Parathyroid adenoma (tissue), 2 donors: Measurements from ENCODE around the gene SYNPO2.

Experiments
- H2AFZ ChIP-seq: fragments of 300-600 bp; sonication (generic); one replicate; pipeline ENCODE4 v1.7.0; 2017; ENCODE audit warnings: antibody characterized with exemption, mild to moderate bottlenecking
- H3K27ac ChIP-seq: fragments of 300-600 bp; sonication (generic); one replicate; pipeline ENCODE4 v1.7.0; 2017
- H3K27me3 ChIP-seq: fragments of 300-600 bp; sonication (generic); one replicate; pipeline ENCODE4 v1.7.0; 2017; ENCODE audit warnings: low read length; ENCODE audit not compliant: control insufficient read depth, insufficient read depth
- H3K36me3 ChIP-seq: fragments of 300-600 bp; sonication (generic); one replicate; pipeline ENCODE4 v1.7.0; 2017; ENCODE audit warnings: low read length; ENCODE audit not compliant: control insufficient read depth, insufficient read depth
- H3K4me1 ChIP-seq: fragments of 300-600 bp; sonication (generic); one replicate; pipeline ENCODE4 v1.7.0; 2017; ENCODE audit warnings: control low read depth
- H3K4me2 ChIP-seq: fragments of 300-600 bp; sonication (generic); one replicate; pipeline ENCODE4 v1.7.0; 2017; ENCODE audit warnings: low read length
- H3K4me3 ChIP-seq: fragments of 300-600 bp; sonication (generic); one replicate; pipeline ENCODE4 v1.7.0; 2017; ENCODE audit warnings: low read depth, low read length
- H3K79me2 ChIP-seq: fragments of 300-600 bp; sonication (generic); one replicate; pipeline ENCODE4 v1.7.0; 2017; ENCODE audit warnings: control low read depth
- H3K9ac ChIP-seq: fragments of 300-600 bp; sonication (generic); one replicate; pipeline ENCODE4 v1.7.0; 2017; ENCODE audit warnings: mild to moderate bottlenecking
- H3K9me3 ChIP-seq: fragments of 300-600 bp; sonication (generic); one replicate; pipeline ENCODE4 v1.7.0; 2017; ENCODE audit warnings: low read length; ENCODE audit not compliant: control insufficient read depth
- TF ChIP-seq, protein P1 (sequence below): fragments of 300-600 bp; sonication (generic); IDR thresholded peaks from one replicate; pipeline ENCODE4 v1.7.0; 2017; ENCODE audit warnings: antibody characterized with exemption, mild to moderate bottlenecking
- donor health status: primary hyperparathyroidism.

Gene SYNPO2

DNA sequence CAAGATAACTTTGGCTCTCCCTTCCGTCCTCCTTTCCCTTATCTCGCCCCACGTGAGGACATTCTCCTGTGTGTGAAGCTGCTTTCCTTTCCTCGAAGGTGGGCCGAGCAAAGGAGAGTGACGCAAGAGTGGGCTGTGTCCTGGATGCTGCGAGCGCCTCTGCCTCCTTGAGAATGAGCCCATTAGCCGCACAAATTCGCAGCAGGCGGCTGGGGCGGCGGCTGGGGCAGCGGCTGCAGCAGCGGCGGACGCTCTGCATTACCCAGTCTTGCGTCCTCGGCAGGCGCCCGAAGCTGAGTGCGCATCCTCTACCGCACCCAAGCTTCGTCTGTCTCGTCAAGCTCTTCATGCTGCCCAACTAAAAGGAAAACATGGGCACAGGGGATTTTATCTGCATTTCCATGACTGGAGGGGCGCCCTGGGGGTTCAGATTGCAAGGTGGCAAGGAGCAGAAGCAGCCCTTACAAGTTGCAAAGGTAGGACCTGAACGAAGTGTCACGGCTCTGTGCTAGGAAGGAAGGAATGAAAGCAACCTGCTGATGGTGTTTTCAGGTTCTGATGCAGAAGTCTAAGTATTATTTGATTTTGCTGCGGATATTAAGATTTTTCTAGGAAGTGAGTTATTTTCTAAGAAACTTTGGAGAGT, at the start of gene SYNPO2:
SYNPO2 (plus strand) TSS at position 189 of the 646 bp plus-strand sequence; CDS start at position 372, 183 bp downstream.
- no peak within 1 kb of the TSS for H3K27ac ChIP-seq

GRCh38 chr4:118839221-118839927, 49.3 kb upstream of the SYNPO2 start:
- Histone ChIP-seq H3K27ac (no peak overlapping the region), H3K79me2 (no peaks in the 10 kb centered on the region), H3K4me2 (no peak overlapping the region), H3K4me3 (no peak overlapping the region), H3K9ac (no peak overlapping the region), H2AFZ (no peak overlapping the region), H3K9me3 (no peaks in the 10 kb centered on the region), H3K27me3 (no peaks in the 10 kb centered on the region), H3K4me1 (no peaks in the 10 kb centered on the region), H3K36me3 (no peaks in the 10 kb centered on the region)
- TF ChIP-seq, protein P1, sequence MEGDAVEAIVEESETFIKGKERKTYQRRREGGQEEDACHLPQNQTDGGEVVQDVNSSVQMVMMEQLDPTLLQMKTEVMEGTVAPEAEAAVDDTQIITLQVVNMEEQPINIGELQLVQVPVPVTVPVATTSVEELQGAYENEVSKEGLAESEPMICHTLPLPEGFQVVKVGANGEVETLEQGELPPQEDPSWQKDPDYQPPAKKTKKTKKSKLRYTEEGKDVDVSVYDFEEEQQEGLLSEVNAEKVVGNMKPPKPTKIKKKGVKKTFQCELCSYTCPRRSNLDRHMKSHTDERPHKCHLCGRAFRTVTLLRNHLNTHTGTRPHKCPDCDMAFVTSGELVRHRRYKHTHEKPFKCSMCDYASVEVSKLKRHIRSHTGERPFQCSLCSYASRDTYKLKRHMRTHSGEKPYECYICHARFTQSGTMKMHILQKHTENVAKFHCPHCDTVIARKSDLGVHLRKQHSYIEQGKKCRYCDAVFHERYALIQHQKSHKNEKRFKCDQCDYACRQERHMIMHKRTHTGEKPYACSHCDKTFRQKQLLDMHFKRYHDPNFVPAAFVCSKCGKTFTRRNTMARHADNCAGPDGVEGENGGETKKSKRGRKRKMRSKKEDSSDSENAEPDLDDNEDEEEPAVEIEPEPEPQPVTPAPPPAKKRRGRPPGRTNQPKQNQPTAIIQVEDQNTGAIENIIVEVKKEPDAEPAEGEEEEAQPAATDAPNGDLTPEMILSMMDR = no peak

More for the DNA sequence above, at the start of gene SYNPO2:
- TF ChIP-seq, protein P1 = no peak
- Histone ChIP-seq H3K36me3 (no peaks in the 10 kb centered on the region), H3K9ac (no peak within 1 kb of the TSS), H3K4me3 (peak within 1 kb of the TSS; percentile 47), H3K27me3 (no peaks in the 10 kb centered on the region), H2AFZ (peak within 1 kb of the TSS; percentile 72), H3K9me3 (no peaks in the 10 kb centered on the region), H3K79me2 (no peaks in the 10 kb centered on the region), H3K4me1 (no peaks in the 10 kb centered on the region), H3K4me2 (peak within 1 kb of the TSS; percentile 80)

- no peak overlapping the region for H3K9ac ChIP-seq
- no peak overlapping the region for H2AFZ ChIP-seq
- H3K27ac ChIP-seq = no peak overlapping the region
- no peak overlapping the region for H3K4me3 ChIP-seq
- no peaks in the 10 kb centered on the region for H3K9me3 ChIP-seq
- H3K4me1 ChIP-seq = no peaks in the 10 kb centered on the region
- no peaks in the 10 kb centered on the region for H3K79me2 ChIP-seq
- H3K36me3 ChIP-seq = no peaks in the 10 kb centered on the region
- TF ChIP-seq, protein P1 = no peak
- H3K27me3 ChIP-seq = no peaks in the 10 kb centered on the region
- no peak overlapping the region for H3K4me2 ChIP-seq
These were observed 46.6 kb upstream of the SYNPO2 start for GRCh38 chr4:118842055-118842454.

- H3K79me2 ChIP-seq = no peaks in the 10 kb centered on the region
- no peak overlapping the region for H3K4me3 ChIP-seq
- H3K36me3 ChIP-seq = no peaks in the 10 kb centered on the region
- H2AFZ ChIP-seq = no peak overlapping the region
- H3K27ac ChIP-seq = no peak overlapping the region
- TF ChIP-seq, protein P1 = no peak
- H3K4me1 ChIP-seq = no peaks in the 10 kb centered on the region
- H3K9ac ChIP-seq = no peak overlapping the region
- H3K9me3 ChIP-seq = no peaks in the 10 kb centered on the region
- no peak overlapping the region for H3K4me2 ChIP-seq
- H3K27me3 ChIP-seq = no peaks in the 10 kb centered on the region
These were observed 45.4 kb upstream of the SYNPO2 start for GRCh38 chr4:118843237-118843636.
